Astrocyte of the cerebellum (primary cell): ENCODE measurements around the gene SBNO1.
"Not testable (repeated sequence)": the region's sequence is repeated elsewhere in the genome, so short reads cannot be mapped to it uniquely, and the experiment has no call there.

ENCODE experiments used
- DNase-seq: peaks from one replicate; pipeline ENCODE4 v3.0.0-alpha.2; 2011; ENCODE audit warnings: low read depth
- H3K4me3 ChIP-seq: 2 replicates; pipeline ENCODE4 v1.5.1; 2011; ENCODE audit warnings: mild to moderate bottlenecking, low read depth, low read length, moderate library complexity
- CTCF ChIP-seq: IDR thresholded peaks from 2 replicates; pipeline ENCODE4 v1.5.1; 2012; ENCODE audit warnings: low read length, low read depth, moderate library complexity, mild to moderate bottlenecking; ENCODE audit errors: missing control alignments
- in situ Hi-C: cut with HindIII; loops from 2 replicates; pipeline ENCODE4 v1.10.0; 2017; ENCODE audit warnings: low sequenced_read_pairs

Gene SBNO1

GRCh38 chr12:123364532-123365024, at the start of gene SBNO1:
SBNO1 (minus strand) TSS chr12:123364847; CDS start chr12:123350441, 14,406 bp downstream.
- peak; percentile 64 for DNase-seq
- in situ Hi-C loops: no loop called here
- peak within 1 kb of the TSS; percentile 96 for H3K4me3 ChIP-seq
- TF ChIP-seq CTCF: no peak

- TF ChIP-seq CTCF: no peak
- DNase-seq: no peak
- H3K4me3 ChIP-seq: no peak overlapping the region
- in situ Hi-C loops: no loop called here
Observed at GRCh38 chr12:123410041-123410412, 45.4 kb upstream of the SBNO1 start.

- DNase-seq, in situ Hi-C loops, H3K4me3 ChIP-seq: not testable (repeated sequence)
Observed at GRCh38 chr12:123409284-123410040, 44.8 kb upstream of the SBNO1 start.

- H3K4me3 ChIP-seq, DNase-seq, in situ Hi-C loops: not testable (repeated sequence)
Observed at GRCh38 chr12:123408619-123409018, 44.0 kb upstream of the SBNO1 start.

GRCh38 chr12:123407934-123408333, 43.3 kb upstream of the SBNO1 start:
- H3K4me3 ChIP-seq, in situ Hi-C loops, DNase-seq: not testable (repeated sequence)

GRCh38 chr12:123407269-123407668, 42.6 kb upstream of the SBNO1 start:
- H3K4me3 ChIP-seq, DNase-seq, in situ Hi-C loops: not testable (repeated sequence)

- in situ Hi-C loops: no loop called here
- H3K4me3 ChIP-seq: no peak overlapping the region
- TF ChIP-seq CTCF: no peak
- no peak for DNase-seq
Observed at GRCh38 chr12:123404581-123404980, 39.9 kb upstream of the SBNO1 start.

- no peak for DNase-seq
- no peak overlapping the region for H3K4me3 ChIP-seq
- no peak for TF ChIP-seq CTCF
- in situ Hi-C loops: no loop called here
Observed at GRCh38 chr12:123401753-123402683, 37.4 kb upstream of the SBNO1 start.
